CD4-positive, alpha-beta T cell (primary cell): ENCODE data around the gene EIF3J. TPM values are rescaled to one million over a fixed set of nuclear protein-coding genes. Genes with fewer than 3 reads are reported as not detected.
"Not testable (repeated sequence)": the region's sequence is repeated elsewhere in the genome, so short reads cannot be mapped to it uniquely, and the experiment has no call there.

Source experiments
- ATAC-seq: fragments of 200-7000 bp; cut with Tn5 transposase; one replicate; pipeline ENCODE4 v1.10.0; 2022; ENCODE audit warnings: mild to moderate bottlenecking; ENCODE audit not compliant: poor library complexity
- CTCF ChIA-PET: fragments of 350-600 bp; sonication (Branson Sonifier 250); formaldehyde crosslinking; loops from one replicate; lab custom pipeline; 2021; ENCODE audit warnings: antibody characterized with exemption, inconsistent platforms; lab: Charles Lee
- POLR2A ChIA-PET: fragments of 350-600 bp; sonication (Branson Sonifier 250); formaldehyde crosslinking; loops from one replicate; lab custom pipeline; 2021; ENCODE audit warnings: antibody characterized with exemption, inconsistent platforms; lab: Charles Lee
- DNase-seq, 14 experiments: peaks; one replicate each; pipeline ENCODE4 v3.0.0-alpha.2; 2013 to 2020; ENCODE audit warnings: mixed read lengths in 2 of 14
- H3K27ac ChIP-seq, 2 donors: one replicate each; pipeline versions ENCODE4 v1.5.1 to v1.7.0; 2013; ENCODE audit warnings: low read length in 2 of 2, low read depth in 1 of 2, mild to moderate bottlenecking in 1 of 2
- H3K27me3 ChIP-seq, 2 experiments: 1 replicate in 1 of 2; 2 replicates in 1 of 2; pipeline versions ENCODE4 v1.6.1 to v1.7.0; 2013; ENCODE audit warnings: low read length in 2 of 2, control low read depth in 1 of 2, mild to moderate bottlenecking in 1 of 2, moderate library complexity in 1 of 2; ENCODE audit not compliant: insufficient read depth in 2 of 2, control insufficient read depth in 1 of 2
- H3K36me3 ChIP-seq: one replicate; pipeline ENCODE4 v1.6.1; 2013; ENCODE audit warnings: low read length, control low read depth; ENCODE audit not compliant: insufficient read depth
- H3K4me1 ChIP-seq: one replicate; pipeline ENCODE4 v1.6.1; 2013; ENCODE audit warnings: low read length, control low read depth; ENCODE audit not compliant: insufficient read depth
- H3K4me3 ChIP-seq: one replicate; pipeline ENCODE4 v1.5.1; 2013; ENCODE audit warnings: mild to moderate bottlenecking, low read length, moderate library complexity
- H3K9me3 ChIP-seq, 2 experiments: 1 replicate in 1 of 2; 2 replicates in 1 of 2; pipeline versions ENCODE4 v1.6.1 to v1.7.0; 2013; ENCODE audit warnings: low read length in 2 of 2, mild to moderate bottlenecking in 2 of 2, control low read depth in 1 of 2, moderate library complexity in 1 of 2; ENCODE audit not compliant: control insufficient read depth in 1 of 2, insufficient read depth in 1 of 2
- H3K27ac Mint-ChIP-seq: one replicate; pipeline ENCODE4 v1.8.0; 2020; ENCODE audit warnings: mixed read lengths
- H3K27me3 Mint-ChIP-seq: one replicate; pipeline ENCODE4 v1.8.0; 2021; ENCODE audit warnings: mixed read lengths
- H3K36me3 Mint-ChIP-seq: one replicate; pipeline ENCODE4 v1.8.0; 2021; ENCODE audit warnings: low read depth, mixed read lengths
- H3K4me1 Mint-ChIP-seq: one replicate; pipeline ENCODE4 v1.8.0; 2021; ENCODE audit warnings: low read depth, mixed read lengths
- H3K4me3 Mint-ChIP-seq: one replicate; pipeline ENCODE4 v1.8.0; 2020; ENCODE audit warnings: mild to moderate bottlenecking, mixed read lengths
- H3K9me3 Mint-ChIP-seq: one replicate; pipeline ENCODE4 v1.8.0; 2020; ENCODE audit warnings: mixed read lengths
- intact Hi-C, 2 experiments: fragments of 100-400 bp; cut with DNase I in 1 of 2; cut with micrococcal nuclease in 1 of 2; formaldehyde crosslinking; loops; one replicate each; pipeline versions ENCODE4 v1.15.1 to v1.9.0; 2023 to 2025; cut with DNase I, micrococcal nuclease
- total RNA-seq, 174 experiments: library from RNA in 2 of 174; stranded (reverse) in 2 of 174; gene quantifications; one replicate each; pipeline ENCODE4 v1.2.3 and lab custom pipeline; 2021 to 2026
- TF ChIP-seq, protein P1 (sequence below): fragments of 200-600 bp; IDR thresholded peaks from one replicate; pipeline ENCODE4 v1.8.0; 2022; ENCODE audit warnings: antibody characterized with exemption, mild to moderate bottlenecking

Gene EIF3J
- total RNA-seq, 2 experiments from 2014 or later: 67.6 to 69.2 TPM

- ChIA-PET POLR2A (interaction anchor here (1.0 kb wide), 1 partner anchor 12 kb away, joined by 3 read pairs; no protein-coding TSS in a partner anchor), CTCF (interaction anchor here (2.4 kb wide), 1 partner anchor 36 kb away, joined by 8 read pairs; no protein-coding TSS in a partner anchor)
- peaks cover 70% of the 10 kb centered on the region for H3K4me1 Mint-ChIP-seq
- DNase-seq (no peak), ATAC-seq (no peak)
- H3K27ac ChIP-seq: no peak overlapping the region
- peak overlapping the region; percentile 1 for H3K4me3 Mint-ChIP-seq
- H3K27me3 ChIP-seq: no peaks in the 10 kb centered on the region
- intact Hi-C loops: no loop called here
- H3K27ac Mint-ChIP-seq: no peak overlapping the region
- peaks cover 56% of the 10 kb centered on the region for H3K36me3 Mint-ChIP-seq
- no peak overlapping the region for H3K4me3 ChIP-seq
- TF ChIP-seq, protein P1, sequence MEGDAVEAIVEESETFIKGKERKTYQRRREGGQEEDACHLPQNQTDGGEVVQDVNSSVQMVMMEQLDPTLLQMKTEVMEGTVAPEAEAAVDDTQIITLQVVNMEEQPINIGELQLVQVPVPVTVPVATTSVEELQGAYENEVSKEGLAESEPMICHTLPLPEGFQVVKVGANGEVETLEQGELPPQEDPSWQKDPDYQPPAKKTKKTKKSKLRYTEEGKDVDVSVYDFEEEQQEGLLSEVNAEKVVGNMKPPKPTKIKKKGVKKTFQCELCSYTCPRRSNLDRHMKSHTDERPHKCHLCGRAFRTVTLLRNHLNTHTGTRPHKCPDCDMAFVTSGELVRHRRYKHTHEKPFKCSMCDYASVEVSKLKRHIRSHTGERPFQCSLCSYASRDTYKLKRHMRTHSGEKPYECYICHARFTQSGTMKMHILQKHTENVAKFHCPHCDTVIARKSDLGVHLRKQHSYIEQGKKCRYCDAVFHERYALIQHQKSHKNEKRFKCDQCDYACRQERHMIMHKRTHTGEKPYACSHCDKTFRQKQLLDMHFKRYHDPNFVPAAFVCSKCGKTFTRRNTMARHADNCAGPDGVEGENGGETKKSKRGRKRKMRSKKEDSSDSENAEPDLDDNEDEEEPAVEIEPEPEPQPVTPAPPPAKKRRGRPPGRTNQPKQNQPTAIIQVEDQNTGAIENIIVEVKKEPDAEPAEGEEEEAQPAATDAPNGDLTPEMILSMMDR: no peak
- H3K9me3 Mint-ChIP-seq: no peaks in the 10 kb centered on the region
- H3K4me1 ChIP-seq: peaks cover 30% of the 10 kb centered on the region
- H3K27me3 Mint-ChIP-seq: no peaks in the 10 kb centered on the region
- peaks cover 23% of the 10 kb centered on the region for H3K36me3 ChIP-seq
- no peaks in the 10 kb centered on the region for H3K9me3 ChIP-seq
These were observed 5.6 kb downstream of the EIF3J start for GRCh38 chr15:44542596-44542995.

DNA sequence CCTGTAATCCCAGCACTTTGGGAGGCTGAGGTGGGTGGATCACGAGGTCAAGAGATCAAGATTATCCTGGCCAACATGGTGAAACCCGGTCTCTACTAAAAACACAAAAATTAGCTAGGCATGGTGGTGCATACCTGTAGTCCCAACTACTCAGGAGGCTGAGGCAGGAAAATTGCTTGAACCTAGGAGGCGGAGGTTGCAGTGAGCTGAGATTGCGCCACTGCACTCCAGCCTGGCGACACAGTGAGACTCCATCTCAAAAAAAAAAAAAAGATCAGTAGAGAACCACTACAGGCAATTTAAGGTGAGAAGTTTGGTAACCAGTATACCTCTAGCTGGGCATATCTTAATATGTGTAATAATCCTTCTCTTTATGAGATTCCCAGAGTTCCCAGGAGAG lies 7.8 kb downstream of the EIF3J start:
- DNase-seq, ATAC-seq, intact Hi-C loops, H3K27me3 ChIP-seq, H3K4me3 ChIP-seq, H3K27me3 Mint-ChIP-seq, H3K27ac Mint-ChIP-seq, H3K9me3 Mint-ChIP-seq, H3K27ac ChIP-seq, H3K4me3 Mint-ChIP-seq, H3K9me3 ChIP-seq: not testable (repeated sequence)
- Histone ChIP-seq H3K4me1 (peaks cover 25% of the 10 kb centered on the region), H3K36me3 (peaks cover 27% of the 10 kb centered on the region)
- Mint-ChIP-seq H3K36me3 (peaks cover 52% of the 10 kb centered on the region), H3K4me1 (peaks cover 66% of the 10 kb centered on the region)
- POLR2A ChIA-PET: interaction anchor here (3.5 kb wide), 1 partner anchor 8 kb away, joined by 36 read pairs; the partner anchor contains the start of gene EIF3J
- CTCF ChIA-PET: interaction anchor here (0.6 to 3.1 kb wide), 3 partner anchors 12 to 1049 kb away, joined by 3 to 19 read pairs (median 7); no protein-coding TSS in a partner anchor

DNA sequence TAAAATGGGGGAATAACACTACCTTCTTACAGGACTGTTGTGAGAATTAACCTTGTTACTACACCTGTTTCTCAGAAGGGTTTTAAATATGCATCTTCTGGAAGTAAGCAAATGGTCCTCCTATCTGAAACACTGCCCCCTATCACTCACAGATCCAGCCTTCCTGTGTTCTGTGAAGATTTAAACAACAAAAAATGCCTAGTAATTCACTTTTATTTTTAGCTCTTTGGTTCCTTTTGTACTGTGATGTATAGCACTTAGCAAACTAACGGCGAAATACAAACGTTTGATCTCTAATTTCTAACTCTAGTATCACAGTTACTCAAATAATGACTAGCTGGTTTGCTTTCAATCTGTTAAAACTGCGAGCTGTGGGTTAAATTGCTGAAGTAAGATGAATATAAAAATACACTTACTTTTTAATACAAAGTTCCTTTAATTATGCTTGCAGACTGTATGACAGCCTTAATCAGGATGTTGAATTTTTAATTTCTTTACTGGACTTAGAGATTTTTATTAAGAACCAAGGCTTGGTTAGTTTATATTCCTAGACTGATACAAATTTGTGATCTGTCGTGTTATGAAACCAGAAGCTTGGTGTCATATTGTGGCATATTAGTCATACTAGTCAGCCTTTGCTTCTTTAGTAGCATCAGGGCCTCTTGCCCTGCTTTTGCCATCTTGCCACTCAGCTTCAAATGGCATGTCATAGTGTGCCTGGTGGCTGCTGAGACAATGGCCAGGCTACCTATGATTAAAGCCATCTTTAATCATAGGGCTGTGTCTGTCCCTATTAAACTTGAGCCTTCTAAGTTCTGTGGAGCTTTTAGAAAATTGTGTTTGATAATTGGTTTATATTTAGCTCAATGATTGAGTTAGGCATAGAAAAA lies 9.2 kb downstream of the EIF3J start:
- H3K27me3 Mint-ChIP-seq: no peaks in the 10 kb centered on the region
- no peak overlapping the region for H3K27ac ChIP-seq

DNA sequence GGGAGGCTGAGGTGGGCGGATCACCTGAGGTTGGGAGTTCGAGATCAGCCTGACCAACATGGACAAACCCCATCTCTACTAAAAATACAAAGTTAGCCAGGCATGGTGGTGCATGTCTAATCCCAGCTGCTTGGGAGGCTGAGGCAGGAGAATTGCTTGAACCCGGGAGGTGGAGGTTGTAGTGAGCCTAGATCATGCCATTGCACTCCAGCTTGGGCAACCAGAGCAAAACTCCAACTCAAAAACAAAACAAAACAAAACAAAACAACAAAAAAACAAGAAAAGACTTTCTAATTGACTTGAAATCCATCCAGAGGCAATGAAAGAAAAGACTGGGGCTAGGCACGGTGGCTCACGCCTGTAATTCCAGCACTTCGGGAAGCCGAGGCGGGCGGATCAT lies 12.2 kb downstream of the EIF3J start:
- intact Hi-C loops, H3K4me3 Mint-ChIP-seq, H3K27me3 ChIP-seq, H3K27me3 Mint-ChIP-seq, H3K9me3 Mint-ChIP-seq, DNase-seq, ATAC-seq, H3K9me3 ChIP-seq, H3K4me3 ChIP-seq, H3K27ac Mint-ChIP-seq, H3K27ac ChIP-seq: not testable (repeated sequence)
- Mint-ChIP-seq H3K36me3 (peaks cover 44% of the 10 kb centered on the region), H3K4me1 (peaks cover 43% of the 10 kb centered on the region)
- ChIA-PET POLR2A (interaction anchor here (0.9 kb wide), 1 partner anchor 9 kb away, joined by 3 read pairs; no protein-coding TSS in a partner anchor), CTCF (interaction anchor here (1.4 kb wide), 1 partner anchor 11 kb away, joined by 8 read pairs; no protein-coding TSS in a partner anchor)
- peaks cover 20% of the 10 kb centered on the region for H3K4me1 ChIP-seq
- H3K36me3 ChIP-seq: peaks cover 34% of the 10 kb centered on the region

More for the DNA sequence above, 9.2 kb downstream of the EIF3J start:
- H3K9me3 Mint-ChIP-seq: no peaks in the 10 kb centered on the region
- H3K4me3 Mint-ChIP-seq: peak overlapping the region; percentile 58
- TF ChIP-seq, protein P1: peak; percentile 55
- Histone ChIP-seq H3K4me1 (peaks cover 21% of the 10 kb centered on the region), H3K9me3 (no peaks in the 10 kb centered on the region), H3K36me3 (peaks cover 16% of the 10 kb centered on the region), H3K27me3 (no peaks in the 10 kb centered on the region), H3K4me3 (no peak overlapping the region)
- intact Hi-C loops: no loop called here
- POLR2A ChIA-PET: interaction anchor here (0.8 to 3.5 kb wide), 8 partner anchors 9 to 183 kb away, joined by 3 to 36 read pairs (median 4); partner anchors contain the start of genes B2M, CTDSPL2, EIF3J and SPG11
- peak; percentile 58 for ATAC-seq
- peak overlapping the region; percentile 79 for H3K27ac Mint-ChIP-seq
- peaks cover 56% of the 10 kb centered on the region for H3K36me3 Mint-ChIP-seq
- peak in 4 of 14 experiments; percentile 15 to 59 (median 49) for DNase-seq
- CTCF ChIA-PET: interaction anchor here (0.6 to 3.1 kb wide), 9 partner anchors 9 to 258 kb away, joined by 3 to 19 read pairs (median 4); partner anchors contain the start of genes CTDSPL2 and EIF3J
- H3K4me1 Mint-ChIP-seq: peaks cover 69% of the 10 kb centered on the region
